NT2/D1 (cell line): Measurements from ENCODE around the gene SARDH.

Experiments
- YY1 ChIP-seq: IDR thresholded peaks from 2 replicates; pipeline ENCODE4 v1.6.1; 2011; ENCODE audit not compliant: insufficient read length, insufficient read depth
- ZNF274 ChIP-seq: IDR thresholded peaks from 2 replicates; pipeline ENCODE4 v1.6.1; 2011; ENCODE audit warnings: mild to moderate bottlenecking, low read depth, low read length

GRCh38 chr9:133705576-133705975 lies 32.6 kb downstream of the SARDH start:
- TF ChIP-seq ZNF274 (no peak), YY1 (no peak)
